Measurements from ENCODE around the gene TCF7L1. TPM values are rescaled to one million over a fixed set of nuclear protein-coding genes. Genes with fewer than 3 reads are reported as not detected.
A peak's percentile ranks its signal among the peaks of the same experiment; 100 is the strongest.

Gene TCF7L1
- total RNA-seq (10 to 100 TPM; 14.7 to 21.5 TPM), polyA plus RNA-seq (10 to 100 TPM; 12.3 to 12.9 TPM)
- long read RNA-seq, donor 1, transcript TCF7L1-201 (12 exons, 2,968 nt) = major isoform, 6 of 21 reads
- long read RNA-seq, donor 1, partial matches to known transcripts = 14 of 21 reads
- long read RNA-seq, donor 1, other reads (novel, unspliced or antisense) = 0 of 21 reads
- long read RNA-seq, donor 2, partial matches to known transcripts = 35 of 35 reads
- long read RNA-seq, donor 2, other reads (novel, unspliced or antisense) = 0 of 35 reads
- long read RNA-seq, donor 3, transcript TCF7L1-201 (12 exons, 2,968 nt) = major isoform, 5 of 5 reads
- long read RNA-seq, donor 3, partial matches to known transcripts = 0 of 5 reads
- long read RNA-seq, donor 3, other reads (novel, unspliced or antisense) = 0 of 5 reads
- long read RNA-seq, donor 4, partial matches to known transcripts = 5 of 8 reads
- long read RNA-seq, donor 4, other reads (novel, unspliced or antisense) = 0 of 8 reads
- long read RNA-seq, donor 5, transcript TCF7L1-201 (12 exons, 2,968 nt) = major isoform, 12 of 92 reads
- long read RNA-seq, donor 5, partial matches to known transcripts = 80 of 92 reads
- long read RNA-seq, donor 5, other reads (novel, unspliced or antisense) = 0 of 92 reads

- 0 to 1% methylated on average over 60 to 91 of the region's 91 CpGs for WGBS, 2 donors
- H3K9ac ChIP-seq (ENCODE audit: insufficient read depth in 1 of 2, low read length in 2 of 2) = peak within 1 kb of the TSS; percentile 53 to 80
- no peaks in the 10 kb centered on the region for H3K27me3 ChIP-seq (ENCODE audit: control insufficient read depth in 3 of 3, insufficient read depth in 3 of 3, low read length in 2 of 3)
- no peaks in the 10 kb centered on the region for H3K9me3 ChIP-seq (ENCODE audit: control insufficient read depth in 4 of 4, insufficient read depth in 3 of 4, low read length in 3 of 4)
- peak; percentile 88 for ATAC-seq (ENCODE audit: insufficient read depth, low FRiP score)
- H3K27ac ChIP-seq (ENCODE audit: low read depth in 1 of 2, low read length in 1 of 2) = peak within 1 kb of the TSS; percentile 78 to 84
- peak; percentile 43 for TF ChIP-seq CTCF (IDR thresholded peaks at IDR 0.05; ENCODE audit: control extremely low read depth, extremely low read depth)
- peaks cover 0 to 37% (median 19%) of the 10 kb centered on the region in 5 donors for H3K4me1 ChIP-seq (ENCODE audit: control insufficient read depth in 5 of 5, insufficient read depth in 5 of 5, low read length in 5 of 5)
- H3K4me3 ChIP-seq = peak within 1 kb of the TSS; percentile 78
- peaks cover 0 to 6% (median 0%) of the 10 kb centered on the region in 4 donors for H3K36me3 ChIP-seq (ENCODE audit: control insufficient read depth in 4 of 4, insufficient read depth in 4 of 4, low read length in 4 of 4)
- DNase-seq = peak; percentile 95 to 98 (median 95)
Observed at GRCh38 chr2:85132834-85133637, at the start of gene TCF7L1. TSS of gene TCF7L1 (plus strand) at chr2:85133392. CDS start at chr2:85133685, 293 bp downstream.

DNA sequence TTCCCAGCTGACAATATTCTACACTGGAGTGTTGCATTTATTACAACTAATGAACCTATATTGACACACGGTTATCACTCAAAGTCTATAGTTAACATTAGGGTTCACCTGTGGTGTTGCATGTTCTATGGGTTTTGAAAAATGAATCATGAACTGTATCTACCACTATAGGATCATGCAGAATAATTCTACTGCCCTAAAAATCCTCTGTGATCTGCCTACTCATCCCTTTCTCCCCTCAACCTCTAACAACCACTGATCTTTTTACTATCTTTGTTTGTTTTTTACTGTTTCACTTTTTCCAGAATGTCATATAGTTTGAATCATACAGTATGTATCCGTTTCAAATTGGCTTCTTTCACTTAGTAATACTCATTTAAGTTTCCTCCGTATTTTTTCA lies 47.6 kb upstream of the TCF7L1 start:
- Histone ChIP-seq H3K4me3 (no peak overlapping the region), H3K27me3 (ENCODE audit: control insufficient read depth in 3 of 3, insufficient read depth in 3 of 3, low read length in 2 of 3) (peaks cover 0 to 2% (median 0%) of the 10 kb centered on the region in 3 donors), H3K27ac (ENCODE audit: low read depth in 1 of 2, low read length in 1 of 2) (no peak overlapping the region), H3K9ac (ENCODE audit: insufficient read depth in 1 of 2, low read length in 2 of 2) (no peak overlapping the region), H3K4me1 (ENCODE audit: control insufficient read depth in 5 of 5, insufficient read depth in 5 of 5, low read length in 5 of 5) (peaks cover 0 to 3% (median 0%) of the 10 kb centered on the region in 5 donors), H3K36me3 (ENCODE audit: control insufficient read depth in 4 of 4, insufficient read depth in 4 of 4, low read length in 4 of 4) (no peaks in the 10 kb centered on the region), H3K9me3 (ENCODE audit: control insufficient read depth in 4 of 4, insufficient read depth in 3 of 4, low read length in 3 of 4) (peaks cover 0 to 3% (median 0%) of the 10 kb centered on the region in 4 donors)
- WGBS, 2 donors = 80 to 88% methylated on average over 3 of the region's 3 CpGs
- DNase-seq = no peak
- TF ChIP-seq CTCF (IDR thresholded peaks at IDR 0.05; ENCODE audit: control extremely low read depth, extremely low read depth) = no peak
- ATAC-seq (ENCODE audit: insufficient read depth, low FRiP score) = no peak

- Histone ChIP-seq H3K27me3 (ENCODE audit: control insufficient read depth in 3 of 3, insufficient read depth in 3 of 3, low read length in 2 of 3) (peaks cover 0 to 2% (median 0%) of the 10 kb centered on the region in 3 donors), H3K27ac (ENCODE audit: low read depth in 1 of 2, low read length in 1 of 2) (no peak overlapping the region), H3K4me1 (ENCODE audit: control insufficient read depth in 5 of 5, insufficient read depth in 5 of 5, low read length in 5 of 5) (peaks cover 0 to 3% (median 0%) of the 10 kb centered on the region in 5 donors), H3K9me3 (ENCODE audit: control insufficient read depth in 4 of 4, insufficient read depth in 3 of 4, low read length in 3 of 4) (peaks cover 0 to 2% (median 0%) of the 10 kb centered on the region in 4 donors), H3K4me3 (no peak overlapping the region), H3K36me3 (ENCODE audit: control insufficient read depth in 4 of 4, insufficient read depth in 4 of 4, low read length in 4 of 4) (no peaks in the 10 kb centered on the region), H3K9ac (ENCODE audit: insufficient read depth in 1 of 2, low read length in 2 of 2) (no peak overlapping the region)
- WGBS, 2 donors = 86 to 89% methylated on average over 5 of the region's 5 CpGs
- DNase-seq = no peak
- no peak for TF ChIP-seq CTCF (IDR thresholded peaks at IDR 0.05; ENCODE audit: control extremely low read depth, extremely low read depth)
- no peak for ATAC-seq (ENCODE audit: insufficient read depth, low FRiP score)
Observed at GRCh38 chr2:85087541-85087940, 45.7 kb upstream of the TCF7L1 start.
